ENCODE data around the gene SUMF2. TPM values are rescaled to one million over a fixed set of nuclear protein-coding genes. Genes with fewer than 3 reads are reported as not detected.
"Not testable (repeated sequence)": the region's sequence is repeated elsewhere in the genome, so short reads cannot be mapped to it uniquely, and the experiment has no call there.

The SUMF2 gene
- total RNA-seq, 4 donors from 2014 or later = 50.3 to 88.1 (median 69.9) TPM

DNA sequence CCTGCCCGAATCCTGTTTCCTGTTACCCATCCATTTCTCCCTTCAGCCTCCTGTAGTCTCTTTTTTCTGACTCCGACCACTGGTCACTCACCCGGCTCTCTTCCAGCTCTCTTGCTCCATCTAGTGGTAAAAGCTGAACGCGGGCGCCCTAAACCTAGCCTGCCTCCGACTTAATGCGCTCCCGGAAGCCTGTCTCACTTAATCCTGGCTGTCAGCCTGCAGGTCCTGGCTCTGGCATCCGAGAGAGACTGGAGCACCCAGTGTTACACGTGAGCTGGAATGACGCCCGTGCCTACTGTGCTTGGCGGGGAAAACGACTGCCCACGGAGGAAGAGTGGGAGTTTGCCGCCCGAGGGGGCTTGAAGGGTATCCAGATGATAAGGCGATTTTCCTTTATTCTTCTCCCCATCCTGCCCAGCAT, 10.3 kb downstream of the SUMF2 start:
- Histone ChIP-seq H3K4me3 (no peak overlapping the region), H3K36me3 (peaks cover 0 to 69% (median 13%) of the 10 kb centered on the region in 3 donors), H3K27me3 (no peaks in the 10 kb centered on the region), H3K9me3 (no peaks in the 10 kb centered on the region), H3K27ac (peak overlapping the region in 3 of 4 donors; percentile 33 to 49 (median 39)), H3K4me1 (peaks cover 3 to 21% (median 9%) of the 10 kb centered on the region in 3 donors)
- DNase-seq = peak; percentile 18
- WGBS, 2 donors = 5 to 6% methylated on average over 11 to 13 of the region's 19 CpGs
- intact Hi-C loops (cut with DNase I) = loop anchor here (5.0 kb wide), 1 partner anchor 67 kb away; no protein-coding TSS in a partner anchor
- TF ChIP-seq, protein P1, sequence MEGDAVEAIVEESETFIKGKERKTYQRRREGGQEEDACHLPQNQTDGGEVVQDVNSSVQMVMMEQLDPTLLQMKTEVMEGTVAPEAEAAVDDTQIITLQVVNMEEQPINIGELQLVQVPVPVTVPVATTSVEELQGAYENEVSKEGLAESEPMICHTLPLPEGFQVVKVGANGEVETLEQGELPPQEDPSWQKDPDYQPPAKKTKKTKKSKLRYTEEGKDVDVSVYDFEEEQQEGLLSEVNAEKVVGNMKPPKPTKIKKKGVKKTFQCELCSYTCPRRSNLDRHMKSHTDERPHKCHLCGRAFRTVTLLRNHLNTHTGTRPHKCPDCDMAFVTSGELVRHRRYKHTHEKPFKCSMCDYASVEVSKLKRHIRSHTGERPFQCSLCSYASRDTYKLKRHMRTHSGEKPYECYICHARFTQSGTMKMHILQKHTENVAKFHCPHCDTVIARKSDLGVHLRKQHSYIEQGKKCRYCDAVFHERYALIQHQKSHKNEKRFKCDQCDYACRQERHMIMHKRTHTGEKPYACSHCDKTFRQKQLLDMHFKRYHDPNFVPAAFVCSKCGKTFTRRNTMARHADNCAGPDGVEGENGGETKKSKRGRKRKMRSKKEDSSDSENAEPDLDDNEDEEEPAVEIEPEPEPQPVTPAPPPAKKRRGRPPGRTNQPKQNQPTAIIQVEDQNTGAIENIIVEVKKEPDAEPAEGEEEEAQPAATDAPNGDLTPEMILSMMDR (IDR thresholded peaks at IDR 0.05) = peak; percentile 87 to 97 (median 94)
- no peak for TF ChIP-seq POLR2A (IDR thresholded peaks at IDR 0.05)

DNA sequence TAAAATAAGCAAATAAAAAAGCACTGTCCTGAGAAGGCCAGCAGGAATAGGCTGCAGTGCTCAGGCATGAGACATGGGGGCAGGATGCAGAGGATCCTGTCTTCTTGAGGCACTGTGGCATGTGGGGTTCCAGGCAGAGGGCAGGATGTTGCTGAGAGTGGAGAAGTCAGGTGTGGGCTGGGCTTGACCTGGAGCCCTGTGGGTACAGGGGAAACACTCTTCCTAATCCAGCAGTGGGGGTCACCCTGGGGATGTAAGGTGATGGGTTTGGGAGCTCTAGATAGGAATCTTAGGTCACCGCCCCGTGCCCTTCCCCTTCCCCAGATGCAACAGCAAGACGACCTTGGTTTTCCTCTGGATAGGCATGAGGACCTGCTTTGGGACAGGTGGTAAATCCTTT, 13.6 kb downstream of the SUMF2 start:
- H3K36me3 ChIP-seq = peaks cover 0 to 63% (median 5%) of the 10 kb centered on the region in 3 donors
- DNase-seq = no peak
- peaks cover 6 to 31% (median 12%) of the 10 kb centered on the region in 3 donors for H3K4me1 ChIP-seq
- TF ChIP-seq, protein P1 (IDR thresholded peaks at IDR 0.05) = no peak
- no peak for TF ChIP-seq POLR2A (IDR thresholded peaks at IDR 0.05)
- no peaks in the 10 kb centered on the region for H3K9me3 ChIP-seq
- 60 to 80% methylated on average over 1 of the region's 3 CpGs for WGBS, 2 donors
- intact Hi-C loops (cut with DNase I) = no loop called here
- H3K27ac ChIP-seq = no peak overlapping the region
- H3K27me3 ChIP-seq = no peaks in the 10 kb centered on the region
- H3K4me3 ChIP-seq = no peak overlapping the region

DNA sequence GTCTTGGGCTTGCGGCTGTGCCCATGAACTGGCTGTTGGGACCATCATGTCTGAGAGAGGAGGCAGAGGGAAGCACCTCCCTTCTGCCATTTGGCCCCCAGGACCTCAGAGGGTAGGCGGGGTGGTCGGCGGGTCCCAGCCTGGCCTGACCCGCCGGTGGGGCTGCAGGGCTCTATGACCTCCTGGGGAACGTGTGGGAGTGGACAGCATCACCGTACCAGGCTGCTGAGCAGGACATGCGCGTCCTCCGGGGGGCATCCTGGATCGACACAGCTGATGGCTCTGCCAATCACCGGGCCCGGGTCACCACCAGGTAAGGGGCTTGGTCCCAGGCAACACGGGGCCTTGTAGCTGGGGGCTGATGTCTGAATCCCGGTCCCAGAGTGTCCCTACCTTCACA, 14.1 kb downstream of the SUMF2 start:
- Histone ChIP-seq H3K9me3 (no peaks in the 10 kb centered on the region), H3K4me1 (peaks cover 6 to 34% (median 14%) of the 10 kb centered on the region in 3 donors), H3K27ac (no peak overlapping the region), H3K27me3 (no peaks in the 10 kb centered on the region), H3K36me3 (peaks cover 0 to 58% (median 5%) of the 10 kb centered on the region in 3 donors), H3K4me3 (no peak overlapping the region)
- DNase-seq = no peak
- WGBS, 2 donors = 90 to 91% methylated on average over 14 of the region's 16 CpGs
- TF ChIP-seq, protein P1 (IDR thresholded peaks at IDR 0.05) = no peak
- no peak for TF ChIP-seq POLR2A (IDR thresholded peaks at IDR 0.05)
- intact Hi-C loops (cut with DNase I) = no loop called here

DNA sequence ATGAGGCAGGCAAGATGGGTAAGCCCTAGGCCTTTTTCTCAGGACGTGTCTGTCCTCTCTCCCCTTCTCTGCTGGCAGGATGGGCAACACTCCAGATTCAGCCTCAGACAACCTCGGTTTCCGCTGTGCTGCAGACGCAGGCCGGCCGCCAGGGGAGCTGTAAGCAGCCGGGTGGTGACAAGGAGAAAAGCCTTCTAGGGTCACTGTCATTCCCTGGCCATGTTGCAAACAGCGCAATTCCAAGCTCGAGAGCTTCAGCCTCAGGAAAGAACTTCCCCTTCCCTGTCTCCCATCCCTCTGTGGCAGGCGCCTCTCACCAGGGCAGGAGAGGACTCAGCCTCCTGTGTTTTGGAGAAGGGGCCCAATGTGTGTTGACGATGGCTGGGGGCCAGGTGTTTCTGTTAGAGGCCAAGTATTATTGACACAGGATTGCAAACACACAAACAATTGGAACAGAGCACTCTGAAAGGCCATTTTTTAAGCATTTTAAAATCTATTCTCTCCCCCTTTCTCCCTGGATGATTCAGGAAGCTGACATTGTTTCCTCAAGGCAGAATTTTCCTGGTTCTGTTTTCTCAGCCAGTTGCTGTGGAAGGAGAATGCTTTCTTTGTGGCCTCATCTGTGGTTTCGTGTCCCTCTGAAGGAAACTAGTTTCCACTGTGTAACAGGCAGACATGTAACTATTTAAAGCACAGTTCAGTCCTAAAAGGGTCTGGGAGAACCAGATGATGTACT, 15.5 kb downstream of the SUMF2 start:
- intact Hi-C loops (cut with DNase I) = no loop called here
- peak overlapping the region; percentile 51 to 84 (median 62) for H3K27ac ChIP-seq
- 46 to 52% methylated on average over 2 to 10 of the region's 12 CpGs for WGBS, 2 donors
- no peaks in the 10 kb centered on the region for H3K9me3 ChIP-seq
- H3K27me3 ChIP-seq = no peaks in the 10 kb centered on the region
- peaks cover 6 to 33% (median 14%) of the 10 kb centered on the region in 3 donors for H3K4me1 ChIP-seq
- TF ChIP-seq, protein P1 (IDR thresholded peaks at IDR 0.05) = peak in 4 of 6 experiments; percentile 37 to 58 (median 45)
- TF ChIP-seq POLR2A (IDR thresholded peaks at IDR 0.05) = no peak
- no peak overlapping the region for H3K4me3 ChIP-seq
- H3K36me3 ChIP-seq = peaks cover 0 to 55% (median 5%) of the 10 kb centered on the region in 3 donors
- DNase-seq = no peak

DNA sequence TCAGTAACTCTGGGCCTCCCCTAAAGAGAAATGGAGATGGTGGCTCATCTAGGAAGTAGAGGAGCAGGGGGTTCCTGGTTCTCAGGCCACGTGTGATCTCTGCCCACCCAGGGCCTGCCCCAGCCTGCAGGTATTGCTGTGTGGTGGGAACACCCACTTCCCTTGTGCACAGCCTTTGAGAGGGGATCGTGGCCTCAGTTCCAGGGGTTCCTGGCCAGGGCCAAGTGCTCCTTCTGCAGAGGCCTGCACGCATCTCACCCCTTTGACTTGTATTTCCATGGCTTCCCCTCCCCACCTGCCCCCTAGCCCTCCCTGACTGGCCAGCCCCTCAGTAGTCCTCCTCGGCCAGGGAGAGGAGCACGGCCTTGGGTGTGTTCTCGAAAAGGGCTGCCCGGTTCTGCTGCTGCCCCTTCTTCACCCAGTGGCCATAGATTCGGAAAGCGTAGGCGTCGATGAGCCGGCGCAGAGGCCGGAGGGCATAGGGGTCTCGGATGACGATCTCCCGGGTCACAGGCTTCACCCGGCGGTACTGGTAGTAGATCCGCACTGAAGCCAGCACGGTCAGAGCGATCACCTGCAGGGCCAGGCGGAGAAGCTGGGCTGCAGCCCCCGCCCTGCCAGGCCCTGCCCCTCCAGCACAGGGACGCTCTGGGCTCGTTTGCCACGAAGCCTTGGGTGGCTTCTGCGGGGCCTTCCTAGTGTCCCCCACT, 16.8 kb downstream of the SUMF2 start:
- H3K9me3 ChIP-seq; intact Hi-C loops (cut with DNase I); H3K27me3 ChIP-seq; DNase-seq; H3K4me3 ChIP-seq: not testable (repeated sequence)
- peaks cover 0 to 67% (median 5%) of the 10 kb centered on the region in 3 donors for H3K36me3 ChIP-seq
- H3K4me1 ChIP-seq = peaks cover 6 to 31% (median 13%) of the 10 kb centered on the region in 3 donors
- H3K27ac ChIP-seq = peak overlapping the region in 2 of 4 donors; percentile 51 to 74
- WGBS, 2 donors = 60% methylated on average over 1 of the region's 28 CpGs; no CpG with 5 or more reads in 1 of the 2 donors
